ENCODE data around the gene TMEM101. TPM values are rescaled to one million over a fixed set of nuclear protein-coding genes. Genes with fewer than 3 reads are reported as not detected.
"Not testable (repeated sequence)": the region's sequence is repeated elsewhere in the genome, so short reads cannot be mapped to it uniquely, and the experiment has no call there.

TMEM101 gene
- total RNA-seq, 1 donor from 2014 or later, result 52.4 TPM

DNA sequence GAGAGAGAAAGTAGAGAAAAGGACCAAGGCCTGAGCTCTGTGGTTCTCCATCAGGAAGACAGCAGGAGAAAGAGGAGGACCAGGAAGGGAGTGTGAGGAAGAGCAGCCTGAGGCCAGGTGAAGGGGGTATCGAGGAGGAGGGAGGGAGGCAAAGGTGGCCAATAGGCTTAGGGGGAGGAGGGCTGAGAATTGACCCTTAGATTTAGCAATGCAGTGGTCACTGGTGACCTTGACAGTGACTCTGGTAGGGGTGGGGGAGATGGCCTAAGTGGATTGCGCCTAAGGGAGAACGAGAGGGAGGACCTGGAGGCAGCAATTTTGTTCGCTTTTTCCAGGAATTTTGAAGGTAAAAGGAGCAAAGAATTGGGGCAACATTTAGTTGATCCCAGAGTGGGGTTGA is 15.7 kb downstream of the TMEM101 start:
- TF ChIP-seq, protein P1, sequence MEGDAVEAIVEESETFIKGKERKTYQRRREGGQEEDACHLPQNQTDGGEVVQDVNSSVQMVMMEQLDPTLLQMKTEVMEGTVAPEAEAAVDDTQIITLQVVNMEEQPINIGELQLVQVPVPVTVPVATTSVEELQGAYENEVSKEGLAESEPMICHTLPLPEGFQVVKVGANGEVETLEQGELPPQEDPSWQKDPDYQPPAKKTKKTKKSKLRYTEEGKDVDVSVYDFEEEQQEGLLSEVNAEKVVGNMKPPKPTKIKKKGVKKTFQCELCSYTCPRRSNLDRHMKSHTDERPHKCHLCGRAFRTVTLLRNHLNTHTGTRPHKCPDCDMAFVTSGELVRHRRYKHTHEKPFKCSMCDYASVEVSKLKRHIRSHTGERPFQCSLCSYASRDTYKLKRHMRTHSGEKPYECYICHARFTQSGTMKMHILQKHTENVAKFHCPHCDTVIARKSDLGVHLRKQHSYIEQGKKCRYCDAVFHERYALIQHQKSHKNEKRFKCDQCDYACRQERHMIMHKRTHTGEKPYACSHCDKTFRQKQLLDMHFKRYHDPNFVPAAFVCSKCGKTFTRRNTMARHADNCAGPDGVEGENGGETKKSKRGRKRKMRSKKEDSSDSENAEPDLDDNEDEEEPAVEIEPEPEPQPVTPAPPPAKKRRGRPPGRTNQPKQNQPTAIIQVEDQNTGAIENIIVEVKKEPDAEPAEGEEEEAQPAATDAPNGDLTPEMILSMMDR (IDR thresholded peaks at IDR 0.05; ENCODE audit: insufficient read depth, low read length, poor library complexity, severe bottlenecking), result no peak
- H3K27me3 ChIP-seq (ENCODE audit: control insufficient read depth, insufficient read depth, low read length), result peaks cover 6% of the 10 kb centered on the region
- H3K36me3 ChIP-seq (ENCODE audit: control insufficient read depth, insufficient read depth, low read length), result no peaks in the 10 kb centered on the region
- no peak for DNase-seq (ENCODE audit: low read depth)
- no peak overlapping the region for H3K4me3 ChIP-seq (ENCODE audit: low read depth, low read length)

DNA sequence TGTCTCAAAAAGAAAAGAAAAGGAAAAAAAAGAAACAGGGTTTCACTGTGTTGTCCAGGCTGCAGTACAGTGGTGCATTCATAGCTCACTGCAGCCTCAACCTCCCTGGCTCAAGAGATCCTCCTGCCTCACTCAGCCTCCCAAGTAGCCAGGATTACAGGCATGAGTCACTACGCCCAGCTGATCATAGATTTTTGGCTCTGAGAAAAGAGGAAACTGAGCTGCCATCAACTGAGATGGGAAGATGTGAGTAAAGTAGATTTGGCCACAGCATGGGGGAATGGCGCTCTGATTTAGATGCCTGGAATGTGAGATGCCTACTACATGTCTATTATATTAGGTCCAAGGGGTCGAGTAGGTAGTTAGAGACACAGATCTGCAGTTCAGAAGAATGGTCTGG is 16.2 kb downstream of the TMEM101 start:
- no peak for DNase-seq (ENCODE audit: low read depth)
- Histone ChIP-seq H3K27me3 (ENCODE audit: control insufficient read depth, insufficient read depth, low read length) (peaks cover 6% of the 10 kb centered on the region), H3K36me3 (ENCODE audit: control insufficient read depth, insufficient read depth, low read length) (no peaks in the 10 kb centered on the region), H3K4me3 (ENCODE audit: low read depth, low read length) (no peak overlapping the region)
- TF ChIP-seq, protein P1 (IDR thresholded peaks at IDR 0.05; ENCODE audit: insufficient read depth, low read length, poor library complexity, severe bottlenecking), result no peak

DNA sequence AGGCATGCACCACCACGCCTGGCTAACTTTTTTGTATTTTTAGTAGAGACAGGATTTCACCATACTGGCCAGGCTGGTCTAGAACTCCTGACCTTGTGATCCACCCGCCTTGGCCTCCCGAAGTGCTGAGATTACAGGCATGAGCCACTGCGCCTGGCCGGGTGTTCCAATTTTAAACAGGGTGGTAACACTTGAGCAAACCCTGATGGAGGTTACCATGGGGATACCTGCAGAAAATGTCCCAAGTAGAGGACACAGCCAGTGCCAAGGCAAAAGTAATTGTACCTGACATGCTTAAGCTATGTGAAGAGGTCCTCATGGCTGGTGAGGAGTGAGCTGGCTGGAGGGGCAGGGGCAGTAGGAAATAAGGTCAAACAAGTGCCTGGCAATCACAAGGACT is 17.6 kb downstream of the TMEM101 start:
- DNase-seq (ENCODE audit: low read depth); H3K27me3 ChIP-seq (ENCODE audit: control insufficient read depth, insufficient read depth, low read length); H3K4me3 ChIP-seq (ENCODE audit: low read depth, low read length); H3K36me3 ChIP-seq (ENCODE audit: control insufficient read depth, insufficient read depth, low read length): not testable (repeated sequence)

DNA sequence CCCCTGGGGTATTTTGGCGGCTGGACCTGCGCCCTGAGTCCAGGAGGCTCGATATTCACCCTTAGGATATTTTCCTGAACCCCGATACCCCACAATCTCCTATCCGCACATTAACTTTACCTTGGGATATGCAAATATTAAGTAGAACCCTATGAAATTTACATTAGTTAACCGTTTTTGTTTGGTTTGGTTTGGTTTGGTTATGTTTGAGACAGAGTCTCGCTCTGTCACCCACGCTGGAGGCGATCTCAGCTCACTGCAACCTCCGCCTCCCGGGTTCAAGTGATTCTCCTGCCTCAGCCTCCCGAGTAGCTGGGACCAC is 19.7 kb downstream of the TMEM101 start:
- DNase-seq (ENCODE audit: low read depth), result no peak
- Histone ChIP-seq H3K4me3 (ENCODE audit: low read depth, low read length) (no peak overlapping the region), H3K27me3 (ENCODE audit: control insufficient read depth, insufficient read depth, low read length) (peaks cover 6% of the 10 kb centered on the region), H3K36me3 (ENCODE audit: control insufficient read depth, insufficient read depth, low read length) (no peaks in the 10 kb centered on the region)
- TF ChIP-seq, protein P1 (IDR thresholded peaks at IDR 0.05; ENCODE audit: insufficient read depth, low read length, poor library complexity, severe bottlenecking), result no peak

DNA sequence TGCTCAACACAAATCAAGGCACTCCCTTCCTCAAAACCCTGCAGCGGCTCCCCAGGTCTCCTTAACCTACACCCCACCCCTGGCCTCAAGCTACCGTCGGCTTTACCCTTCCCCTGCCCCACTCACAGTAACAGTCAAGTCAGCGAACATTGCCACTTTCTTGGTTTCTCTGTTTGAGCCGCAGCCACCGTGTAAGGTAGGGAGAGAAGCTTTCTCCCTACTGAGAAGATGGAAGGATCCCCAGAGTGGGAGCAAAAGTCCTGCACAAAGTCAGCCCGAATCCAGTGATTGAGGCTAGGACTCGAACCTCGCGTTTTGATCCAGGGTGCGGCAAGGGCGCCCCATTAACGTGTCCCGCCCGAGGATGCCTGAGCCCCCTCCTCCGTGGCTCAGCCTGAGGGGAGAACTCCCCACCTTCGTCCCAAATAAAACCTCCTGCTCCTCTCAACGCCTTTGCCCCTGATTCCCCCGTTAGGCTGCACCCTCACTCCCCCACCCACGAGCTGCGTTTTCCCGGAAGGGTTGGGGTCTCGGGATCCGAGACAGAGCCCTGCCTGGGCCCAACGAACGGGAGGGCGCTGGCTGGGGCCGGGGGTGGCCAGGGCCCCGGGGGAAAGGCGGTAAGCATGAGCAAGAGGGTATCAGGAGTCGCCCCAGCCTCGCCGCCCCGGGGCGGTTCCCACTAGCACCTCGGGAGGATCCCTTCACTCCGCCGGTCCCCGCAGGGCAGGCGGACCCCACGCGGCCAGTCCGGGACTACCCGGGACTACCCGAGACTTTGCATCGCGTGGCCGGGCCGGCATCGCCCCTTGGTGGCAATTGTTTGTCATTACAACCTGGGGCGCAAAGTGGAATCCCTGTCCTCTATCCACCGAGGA is 20.3 kb downstream of the TMEM101 start:
- no peak for DNase-seq (ENCODE audit: low read depth)
- no peaks in the 10 kb centered on the region for H3K36me3 ChIP-seq (ENCODE audit: control insufficient read depth, insufficient read depth, low read length)
- H3K4me3 ChIP-seq (ENCODE audit: low read depth, low read length), result peak overlapping the region; percentile 25
- peaks cover 6% of the 10 kb centered on the region for H3K27me3 ChIP-seq (ENCODE audit: control insufficient read depth, insufficient read depth, low read length)
- TF ChIP-seq, protein P1 (IDR thresholded peaks at IDR 0.05; ENCODE audit: insufficient read depth, low read length, poor library complexity, severe bottlenecking), result peak; percentile 90

DNA sequence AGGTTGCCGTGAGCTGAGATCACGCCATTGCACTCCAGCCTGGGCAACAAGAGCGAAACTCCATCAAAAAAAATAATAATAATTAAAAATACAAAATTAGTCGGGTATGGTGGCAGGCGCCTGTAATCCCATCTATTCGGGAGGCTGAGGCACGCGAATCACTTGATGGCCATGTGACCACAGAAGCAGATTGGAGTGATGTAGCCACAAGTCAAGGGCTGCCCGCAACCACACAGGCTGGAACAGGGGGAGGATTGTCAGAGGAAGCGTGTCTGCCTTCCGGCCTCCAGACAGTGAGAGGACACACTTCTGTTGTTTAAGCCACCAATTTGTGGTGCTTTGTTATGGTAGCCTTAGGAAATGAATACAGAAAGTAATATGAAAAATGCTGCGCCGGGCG is 22.1 kb downstream of the TMEM101 start:
- Histone ChIP-seq H3K36me3 (ENCODE audit: control insufficient read depth, insufficient read depth, low read length) (no peaks in the 10 kb centered on the region), H3K27me3 (ENCODE audit: control insufficient read depth, insufficient read depth, low read length) (peaks cover 8% of the 10 kb centered on the region), H3K4me3 (ENCODE audit: low read depth, low read length) (no peak overlapping the region)
- no peak for DNase-seq (ENCODE audit: low read depth)
- TF ChIP-seq, protein P1 (IDR thresholded peaks at IDR 0.05; ENCODE audit: insufficient read depth, low read length, poor library complexity, severe bottlenecking), result no peak
